ENCODE results near the gene ASPM. TPM values are rescaled to one million over a fixed set of nuclear protein-coding genes. Genes with fewer than 3 reads are reported as not detected.

Gene ASPM
- total RNA-seq, 2 donors from 2014 or later = 31.7 to 35.1 TPM

DNA sequence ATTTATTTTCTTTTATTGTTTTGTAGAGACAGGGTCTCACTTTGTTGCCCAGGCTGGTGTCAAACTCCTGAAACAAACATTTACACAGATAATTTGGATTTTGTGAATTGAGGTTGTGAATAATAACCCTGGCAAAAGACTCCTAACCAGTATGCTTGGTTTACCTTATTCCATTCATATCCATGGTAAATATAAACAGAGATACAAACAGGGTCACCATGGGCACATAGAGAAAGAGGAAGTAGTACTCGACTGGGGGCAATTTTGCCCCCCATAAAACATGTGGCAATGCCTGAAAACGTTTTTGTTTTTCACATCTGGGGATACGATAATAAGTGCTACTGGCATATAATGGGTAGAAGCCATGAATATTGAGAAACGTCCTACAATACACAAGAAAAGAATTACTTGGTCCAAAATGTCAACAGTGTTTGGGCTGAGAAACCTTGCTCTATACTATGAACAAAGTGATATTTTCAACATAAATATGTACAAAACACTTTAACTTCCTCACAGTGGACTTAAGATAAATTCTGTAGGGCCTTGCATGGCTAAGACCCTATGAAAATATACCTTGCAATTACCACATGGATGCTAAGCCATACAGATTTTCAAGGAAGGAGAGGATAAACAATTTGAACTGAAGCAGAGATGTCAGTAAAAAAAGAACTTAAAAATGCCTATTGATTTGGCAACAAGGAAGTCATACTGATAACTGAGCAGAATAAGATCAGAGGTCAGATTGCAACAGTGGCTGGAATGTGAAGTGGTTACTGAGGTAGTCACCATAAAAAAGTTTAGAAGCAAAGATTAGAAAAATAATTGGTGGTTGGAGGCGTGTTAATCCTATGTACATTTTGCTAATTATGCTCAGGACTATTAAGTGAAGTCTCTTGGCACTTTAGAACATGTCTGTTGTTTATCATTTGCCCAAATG is 27.4 kb upstream of the ASPM start:
- Histone ChIP-seq H3K4me1 (ENCODE audit: control insufficient read depth, insufficient read depth, low read length) (no peaks in the 10 kb centered on the region), H3K9me3 (ENCODE audit: control insufficient read depth, low read length) (no peaks in the 10 kb centered on the region), H3K27me3 (ENCODE audit: control insufficient read depth, insufficient read depth, low read length, poor library complexity, severe bottlenecking) (no peaks in the 10 kb centered on the region), H3K36me3 (ENCODE audit: control insufficient read depth, insufficient read depth, low read length) (peaks cover 81% of the 10 kb centered on the region), H3K4me3 (ENCODE audit: low read length) (no peak overlapping the region), H3K9ac (ENCODE audit: extremely low read depth, low read length, poor library complexity, severe bottlenecking) (no peak overlapping the region), H3K27ac (ENCODE audit: low read depth, low read length) (no peak overlapping the region)
- TF ChIP-seq, protein P1, sequence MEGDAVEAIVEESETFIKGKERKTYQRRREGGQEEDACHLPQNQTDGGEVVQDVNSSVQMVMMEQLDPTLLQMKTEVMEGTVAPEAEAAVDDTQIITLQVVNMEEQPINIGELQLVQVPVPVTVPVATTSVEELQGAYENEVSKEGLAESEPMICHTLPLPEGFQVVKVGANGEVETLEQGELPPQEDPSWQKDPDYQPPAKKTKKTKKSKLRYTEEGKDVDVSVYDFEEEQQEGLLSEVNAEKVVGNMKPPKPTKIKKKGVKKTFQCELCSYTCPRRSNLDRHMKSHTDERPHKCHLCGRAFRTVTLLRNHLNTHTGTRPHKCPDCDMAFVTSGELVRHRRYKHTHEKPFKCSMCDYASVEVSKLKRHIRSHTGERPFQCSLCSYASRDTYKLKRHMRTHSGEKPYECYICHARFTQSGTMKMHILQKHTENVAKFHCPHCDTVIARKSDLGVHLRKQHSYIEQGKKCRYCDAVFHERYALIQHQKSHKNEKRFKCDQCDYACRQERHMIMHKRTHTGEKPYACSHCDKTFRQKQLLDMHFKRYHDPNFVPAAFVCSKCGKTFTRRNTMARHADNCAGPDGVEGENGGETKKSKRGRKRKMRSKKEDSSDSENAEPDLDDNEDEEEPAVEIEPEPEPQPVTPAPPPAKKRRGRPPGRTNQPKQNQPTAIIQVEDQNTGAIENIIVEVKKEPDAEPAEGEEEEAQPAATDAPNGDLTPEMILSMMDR (conservative IDR thresholded peaks at IDR 0.05) = no peak
- no peak overlapping the region for H3K27ac Mint-ChIP-seq
- peaks cover 39% of the 10 kb centered on the region for H3K36me3 Mint-ChIP-seq (ENCODE audit: low read depth)
- no peaks in the 10 kb centered on the region for H3K4me1 Mint-ChIP-seq
- DNase-seq = no peak
- H3K4me3 Mint-ChIP-seq = no peak overlapping the region
- H3K9me3 Mint-ChIP-seq = no peaks in the 10 kb centered on the region
- 89% methylated on average over 5 of the region's 5 CpGs; no CpG with 5 or more reads in 1 of the 2 experiments for WGBS, 2 experiments (ENCODE audit: insufficient coverage in 1 of 2, insufficient read length in 1 of 2)
- no peaks in the 10 kb centered on the region for H3K27me3 Mint-ChIP-seq (ENCODE audit: insufficient read depth)

DNA sequence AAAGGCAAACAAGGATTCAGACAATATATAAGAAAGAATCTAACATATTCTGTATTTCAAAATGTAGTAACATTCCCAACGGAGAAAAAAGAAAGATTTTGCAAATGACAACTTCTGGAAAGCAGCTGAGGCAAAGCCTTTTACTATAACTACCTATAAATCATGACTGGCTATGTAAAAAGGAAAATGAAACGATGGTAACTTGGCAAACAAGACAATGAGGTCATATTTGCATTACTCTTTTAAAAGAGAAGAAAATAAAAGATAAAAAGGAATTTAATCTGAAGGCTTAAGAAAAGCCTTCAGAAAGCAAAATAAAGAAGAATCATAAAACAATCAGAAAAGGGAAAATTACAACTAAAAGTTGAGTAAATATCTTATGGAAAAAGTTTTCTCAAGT is 25.1 kb upstream of the ASPM start:
- peaks cover 85% of the 10 kb centered on the region for H3K36me3 ChIP-seq (ENCODE audit: control insufficient read depth, insufficient read depth, low read length)
- no peaks in the 10 kb centered on the region for H3K9me3 Mint-ChIP-seq
- no peak overlapping the region for H3K9ac ChIP-seq (ENCODE audit: extremely low read depth, low read length, poor library complexity, severe bottlenecking)
- H3K9me3 ChIP-seq (ENCODE audit: control insufficient read depth, low read length) = no peaks in the 10 kb centered on the region
- no peak overlapping the region for H3K4me3 Mint-ChIP-seq
- H3K27ac Mint-ChIP-seq = no peak overlapping the region
- no peaks in the 10 kb centered on the region for H3K27me3 Mint-ChIP-seq (ENCODE audit: insufficient read depth)
- no peaks in the 10 kb centered on the region for H3K4me1 Mint-ChIP-seq
- H3K4me3 ChIP-seq (ENCODE audit: low read length) = no peak overlapping the region
- no peaks in the 10 kb centered on the region for H3K4me1 ChIP-seq (ENCODE audit: control insufficient read depth, insufficient read depth, low read length)
- TF ChIP-seq, protein P1 (conservative IDR thresholded peaks at IDR 0.05) = no peak
- peaks cover 44% of the 10 kb centered on the region for H3K36me3 Mint-ChIP-seq (ENCODE audit: low read depth)
- H3K27me3 ChIP-seq (ENCODE audit: control insufficient read depth, insufficient read depth, low read length, poor library complexity, severe bottlenecking) = no peaks in the 10 kb centered on the region
- WGBS, 2 experiments (ENCODE audit: insufficient coverage in 1 of 2, insufficient read length in 1 of 2) = 100% methylated on average over 2 of the region's 2 CpGs; no CpG with 5 or more reads in 1 of the 2 experiments
- no peak for DNase-seq
- H3K27ac ChIP-seq (ENCODE audit: low read depth, low read length) = no peak overlapping the region

DNA sequence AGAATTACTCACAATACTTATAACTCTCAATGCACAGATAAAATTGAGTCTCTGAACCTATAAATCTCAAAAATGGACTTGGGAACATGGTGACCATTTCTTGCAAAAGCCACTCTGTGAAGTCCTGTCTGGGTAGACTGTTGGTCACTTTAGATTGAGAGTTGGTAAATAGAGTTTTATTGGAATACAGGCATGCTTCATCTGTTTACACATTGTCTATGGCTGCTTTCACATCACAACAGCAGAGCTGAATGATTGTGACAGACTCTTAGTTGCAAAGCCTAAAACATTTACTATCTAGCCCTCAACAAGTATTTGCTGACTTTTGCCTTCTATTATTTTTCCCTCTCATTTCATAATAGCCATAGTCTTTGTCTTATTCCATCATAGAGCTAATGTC is 24.1 kb upstream of the ASPM start:
- Histone ChIP-seq H3K4me3 (ENCODE audit: low read length) (no peak overlapping the region), H3K36me3 (ENCODE audit: control insufficient read depth, insufficient read depth, low read length) (peaks cover 76% of the 10 kb centered on the region), H3K9ac (ENCODE audit: extremely low read depth, low read length, poor library complexity, severe bottlenecking) (no peak overlapping the region), H3K4me1 (ENCODE audit: control insufficient read depth, insufficient read depth, low read length) (no peaks in the 10 kb centered on the region), H3K27me3 (ENCODE audit: control insufficient read depth, insufficient read depth, low read length, poor library complexity, severe bottlenecking) (no peaks in the 10 kb centered on the region), H3K9me3 (ENCODE audit: control insufficient read depth, low read length) (no peaks in the 10 kb centered on the region), H3K27ac (ENCODE audit: low read depth, low read length) (no peak overlapping the region)
- Mint-ChIP-seq H3K36me3 (ENCODE audit: low read depth) (peaks cover 45% of the 10 kb centered on the region), H3K4me1 (no peaks in the 10 kb centered on the region), H3K27me3 (ENCODE audit: insufficient read depth) (no peaks in the 10 kb centered on the region), H3K9me3 (no peaks in the 10 kb centered on the region), H3K27ac (no peak overlapping the region), H3K4me3 (no peak overlapping the region)
- TF ChIP-seq, protein P1 (conservative IDR thresholded peaks at IDR 0.05) = no peak
- no peak for DNase-seq

Data from endodermal cell (in vitro differentiated cells).